ENCODE data around the gene SUN5. TPM values are rescaled to one million over a fixed set of nuclear protein-coding genes. Genes with fewer than 3 reads are reported as not detected.

SUN5 gene
- total RNA-seq, 1 donor from 2014 or later, result not detected

GRCh38 chr20:33005132-33005566, 916 bp upstream of the SUN5 start:
- H3K4me1 Mint-ChIP-seq, result no peaks in the 10 kb centered on the region
- no peak overlapping the region for H3K4me3 Mint-ChIP-seq
- H3K36me3 Mint-ChIP-seq, result no peaks in the 10 kb centered on the region
- peaks cover 4% of the 10 kb centered on the region for H3K9me3 Mint-ChIP-seq
- TF ChIP-seq CTCF (IDR thresholded peaks at IDR 0.05; ENCODE audit: unreplicated experiment), result peak; percentile 83
- H3K27ac Mint-ChIP-seq, result no peak overlapping the region
- H3K27me3 Mint-ChIP-seq (ENCODE audit: low read depth), result peaks cover 7% of the 10 kb centered on the region
- DNase-seq (ENCODE audit: low spot score in 2 of 2, unreplicated experiment in 2 of 2), result no peak

DNA sequence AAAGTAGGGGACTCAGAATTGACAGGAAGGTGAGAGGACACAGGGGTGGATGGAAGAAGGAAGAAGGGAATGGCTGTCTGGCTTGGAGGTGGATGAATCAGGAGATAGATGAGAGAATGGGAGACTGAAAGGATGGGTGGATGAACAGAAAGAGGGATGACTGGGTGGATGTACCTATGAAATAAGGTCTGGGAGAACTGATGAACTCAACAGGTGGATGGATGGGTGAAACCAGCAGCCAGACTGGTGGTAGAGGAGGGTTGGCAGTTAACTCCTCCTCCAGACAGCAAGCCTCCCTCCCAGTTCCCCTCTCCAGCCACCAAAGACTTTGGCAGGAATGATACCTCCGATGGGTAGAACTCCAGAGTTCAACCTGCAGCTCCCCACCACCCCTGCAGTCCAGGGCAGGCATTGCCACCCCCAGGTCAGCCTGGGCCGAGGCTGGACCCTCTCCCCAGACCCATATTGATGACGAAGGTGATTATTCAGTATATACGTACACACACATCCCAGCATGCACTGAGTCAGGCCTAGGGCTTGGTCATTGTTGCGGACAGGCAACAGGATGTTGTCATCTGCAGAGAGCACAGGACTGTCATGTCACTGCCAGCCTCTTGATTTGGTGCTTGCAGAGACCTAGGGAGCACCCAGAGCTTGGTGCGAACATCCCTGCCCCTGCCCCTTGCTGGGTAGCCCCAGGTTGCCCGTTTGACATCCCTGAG, 2.0 kb downstream of the SUN5 start:
- H3K4me3 Mint-ChIP-seq, result no peak overlapping the region
- no peaks in the 10 kb centered on the region for H3K36me3 Mint-ChIP-seq
- TF ChIP-seq CTCF (IDR thresholded peaks at IDR 0.05; ENCODE audit: unreplicated experiment), result no peak
- no peak for DNase-seq (ENCODE audit: low spot score in 2 of 2, unreplicated experiment in 2 of 2)
- H3K27ac Mint-ChIP-seq, result no peak overlapping the region
- H3K4me1 Mint-ChIP-seq, result no peaks in the 10 kb centered on the region
- peaks cover 20% of the 10 kb centered on the region for H3K27me3 Mint-ChIP-seq (ENCODE audit: low read depth)
- peaks cover 4% of the 10 kb centered on the region for H3K9me3 Mint-ChIP-seq

- peaks cover 4% of the 10 kb centered on the region for H3K9me3 Mint-ChIP-seq
- no peak overlapping the region for H3K4me3 Mint-ChIP-seq
- DNase-seq (ENCODE audit: low spot score in 2 of 2, unreplicated experiment in 2 of 2), result no peak
- H3K27ac Mint-ChIP-seq, result no peak overlapping the region
- peaks cover 25% of the 10 kb centered on the region for H3K27me3 Mint-ChIP-seq (ENCODE audit: low read depth)
- TF ChIP-seq CTCF (IDR thresholded peaks at IDR 0.05; ENCODE audit: unreplicated experiment), result no peak
- no peaks in the 10 kb centered on the region for H3K36me3 Mint-ChIP-seq
- no peaks in the 10 kb centered on the region for H3K4me1 Mint-ChIP-seq
Measured at GRCh38 chr20:33000802-33001466, 3.3 kb downstream of the SUN5 start.

DNA sequence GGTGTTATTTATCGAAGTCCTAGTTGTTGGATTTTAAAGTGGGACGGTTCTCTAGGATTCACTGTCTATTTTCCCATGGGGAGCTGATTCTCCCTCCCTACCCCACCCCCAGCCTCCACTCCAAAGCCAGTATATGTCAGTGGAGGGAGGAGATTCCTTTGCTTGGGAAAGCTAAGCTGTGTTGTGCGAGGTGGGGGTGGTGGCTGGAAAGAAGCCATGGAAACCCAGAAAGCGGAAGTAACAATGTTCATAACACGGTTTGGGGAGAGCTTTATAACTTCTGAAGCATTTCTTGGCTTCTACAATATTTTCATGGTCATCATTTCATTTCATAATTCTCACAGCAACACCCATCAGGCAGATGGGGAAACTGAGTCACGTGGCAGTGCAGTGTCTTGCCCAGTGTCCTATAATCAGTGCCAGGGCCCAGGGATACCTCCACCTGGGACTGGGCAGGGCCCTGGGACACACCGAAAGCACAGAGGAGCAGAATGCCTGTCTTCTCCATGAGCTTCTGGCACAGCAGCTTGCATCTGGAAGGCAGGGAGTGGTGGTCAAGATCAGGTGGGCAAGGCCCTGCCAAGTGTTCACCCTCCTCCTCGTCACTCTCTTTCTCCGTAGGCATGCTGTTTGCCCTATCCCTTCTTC, 4.5 kb downstream of the SUN5 start:
- no peak for TF ChIP-seq CTCF (IDR thresholded peaks at IDR 0.05; ENCODE audit: unreplicated experiment)
- Mint-ChIP-seq H3K36me3 (no peaks in the 10 kb centered on the region), H3K9me3 (peaks cover 9% of the 10 kb centered on the region), H3K4me3 (no peak overlapping the region), H3K27me3 (ENCODE audit: low read depth) (peaks cover 25% of the 10 kb centered on the region), H3K4me1 (no peaks in the 10 kb centered on the region), H3K27ac (no peak overlapping the region)
- DNase-seq (ENCODE audit: low spot score in 2 of 2, unreplicated experiment in 2 of 2), result no peak

GRCh38 chr20:32997431-32997830, 6.8 kb downstream of the SUN5 start:
- DNase-seq (ENCODE audit: low spot score in 2 of 2, unreplicated experiment in 2 of 2), result no peak
- Mint-ChIP-seq H3K4me3 (no peak overlapping the region), H3K27ac (no peak overlapping the region), H3K27me3 (ENCODE audit: low read depth) (peaks cover 23% of the 10 kb centered on the region), H3K36me3 (no peaks in the 10 kb centered on the region), H3K4me1 (no peaks in the 10 kb centered on the region), H3K9me3 (peaks cover 13% of the 10 kb centered on the region)
- no peak for TF ChIP-seq CTCF (IDR thresholded peaks at IDR 0.05; ENCODE audit: unreplicated experiment)
